Esophagus (tissue), 2 donors: ENCODE data around the gene KRT6A. TPM values are rescaled to one million over a fixed set of nuclear protein-coding genes. Genes with fewer than 3 reads are reported as not detected.

Experiments
- H3K27ac ChIP-seq, 2 donors: one replicate each; pipeline ENCODE4 v1.5.1; 2013; ENCODE audit warnings: low read depth in 2 of 2, mild to moderate bottlenecking in 2 of 2, inconsistent platforms in 1 of 2, low read length in 1 of 2, moderate library complexity in 1 of 2
- H3K27me3 ChIP-seq, 2 donors: one replicate each; pipeline ENCODE4 v1.6.1; 2013; ENCODE audit warnings: low read length in 2 of 2, control low read depth in 1 of 2, mild to moderate bottlenecking in 1 of 2; ENCODE audit not compliant: insufficient read depth in 2 of 2, control insufficient read depth in 1 of 2
- H3K36me3 ChIP-seq, 2 donors: one replicate each; pipeline ENCODE4 v1.6.1; 2013; ENCODE audit warnings: low read length in 1 of 2; ENCODE audit not compliant: control insufficient read depth in 2 of 2, insufficient read depth in 2 of 2
- H3K4me1 ChIP-seq, 2 donors: one replicate each; pipeline ENCODE4 v1.6.1; 2013; ENCODE audit warnings: low read length in 1 of 2; ENCODE audit not compliant: control insufficient read depth in 2 of 2, insufficient read depth in 2 of 2
- H3K4me3 ChIP-seq, 2 donors: one replicate each; pipeline ENCODE4 v1.5.1; 2013; ENCODE audit warnings: low read length in 2 of 2, mild to moderate bottlenecking in 2 of 2, low read depth in 1 of 2, moderate library complexity in 1 of 2
- H3K9me3 ChIP-seq, 2 donors: one replicate each; pipeline ENCODE4 v1.6.1; 2013; ENCODE audit warnings: mild to moderate bottlenecking in 2 of 2, low read depth in 1 of 2, low read length in 1 of 2, moderate library complexity in 1 of 2; ENCODE audit not compliant: control insufficient read depth in 2 of 2, insufficient read depth in 1 of 2
- WGBS, 2 donors: extraction: QIAGEN DNeasy Blood & Tissue Kit; methylation state at CpG; one replicate each; pipeline ENCODE4 v1.1.7; 2013; 5-methylcytosine and 5-hydroxymethylcytosine counted together
- polyA plus RNA-seq, 2 donors: library from polyadenylated mRNA; stranded (reverse); fragments of 200-250 nt; gene quantifications; one replicate each; pipeline ENCODE4 v1.2.3, GENCODE V29; 2013
- donor health status: healthy with polysubstance abuse.
- donor health status: Bipolar disorder and iron deficiency.

The KRT6A gene
- 1,000 to 10,000 TPM in 1 of 2 donors, 100 to 1,000 TPM in 1; 945 to 7,628 TPM for polyA plus RNA-seq

GRCh38 chr12:52493172-52493571 lies at the start of gene KRT6A:
Gene KRT6A, minus strand, starts transcription at chr12:52493257. Its CDS starts 69 bp downstream, at chr12:52493188.
- H3K4me1 ChIP-seq = peaks cover 3 to 26% of the 10 kb centered on the region in 2 donors
- no peaks in the 10 kb centered on the region for H3K27me3 ChIP-seq
- H3K4me3 ChIP-seq = peak within 1 kb of the TSS; percentile 38 to 52
- H3K9me3 ChIP-seq = no peaks in the 10 kb centered on the region
- H3K27ac ChIP-seq = peak within 1 kb of the TSS; percentile 70 to 92
- peaks cover 5% of the 10 kb centered on the region in 2 donors for H3K36me3 ChIP-seq
- WGBS, 2 donors = 43 to 64% methylated on average over 2 of the region's 2 CpGs

DNA sequence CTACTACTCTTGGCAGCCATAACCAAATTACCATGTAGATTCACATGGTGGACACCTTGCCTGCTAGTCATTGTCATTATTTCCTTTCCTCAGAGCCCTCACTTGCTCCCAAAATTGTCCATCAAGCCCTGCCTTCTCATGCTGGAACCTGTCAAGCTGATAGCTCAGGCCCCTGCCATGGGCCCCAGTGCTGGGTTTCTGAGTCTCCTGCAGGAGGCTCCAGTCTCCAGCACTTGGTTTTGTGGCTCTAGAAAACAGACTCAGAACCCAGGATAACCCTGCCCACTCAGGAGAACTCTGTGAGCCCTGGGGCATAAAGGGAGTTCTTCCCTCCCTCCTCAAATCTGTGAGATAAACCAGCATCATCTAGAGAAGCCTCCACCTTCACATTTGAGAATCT lies 49.1 kb upstream of the KRT6A start:
- Histone ChIP-seq H3K4me1 (peaks cover 0 to 19% of the 10 kb centered on the region in 2 donors), H3K27me3 (no peaks in the 10 kb centered on the region), H3K27ac (no peak overlapping the region), H3K4me3 (no peak overlapping the region), H3K36me3 (no peaks in the 10 kb centered on the region), H3K9me3 (no peaks in the 10 kb centered on the region)

DNA sequence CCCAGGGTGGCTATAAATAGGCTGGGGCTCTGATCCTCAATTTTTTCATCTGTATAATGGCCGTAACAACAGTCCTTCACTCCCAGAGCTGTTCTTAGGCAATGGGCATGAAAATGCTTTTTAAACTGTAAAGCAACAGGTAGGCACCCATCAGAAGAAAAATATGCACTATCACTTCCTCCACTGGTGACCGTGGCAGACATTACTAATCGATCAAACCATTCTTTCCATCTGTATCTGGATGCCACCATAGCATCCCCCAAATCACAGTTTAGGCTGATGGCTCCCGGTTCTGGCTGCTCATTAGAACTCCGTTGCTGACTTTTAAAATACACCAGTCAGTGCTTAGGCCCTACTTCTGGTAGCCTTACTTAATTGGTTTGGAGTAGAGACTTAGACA lies 48.7 kb upstream of the KRT6A start:
- Histone ChIP-seq H3K9me3 (no peaks in the 10 kb centered on the region), H3K4me3 (no peak overlapping the region), H3K36me3 (no peaks in the 10 kb centered on the region), H3K4me1 (peaks cover 0 to 19% of the 10 kb centered on the region in 2 donors), H3K27ac (no peak overlapping the region), H3K27me3 (no peaks in the 10 kb centered on the region)
- 91 to 93% methylated on average over 5 of the region's 5 CpGs for WGBS, 2 donors

- WGBS, 2 donors = 83 to 92% methylated on average over 7 of the region's 7 CpGs
- no peaks in the 10 kb centered on the region for H3K36me3 ChIP-seq
- H3K27ac ChIP-seq = no peak overlapping the region
- peaks cover 0 to 19% of the 10 kb centered on the region in 2 donors for H3K4me1 ChIP-seq
- H3K27me3 ChIP-seq = no peaks in the 10 kb centered on the region
- no peaks in the 10 kb centered on the region for H3K9me3 ChIP-seq
- no peak overlapping the region for H3K4me3 ChIP-seq
These were observed 47.5 kb upstream of the KRT6A start for GRCh38 chr12:52540531-52540930.

GRCh38 chr12:52539821-52540173 lies 46.7 kb upstream of the KRT6A start:
- WGBS, 2 donors = 77 to 93% methylated on average over 2 to 3 of the region's 3 CpGs
- no peaks in the 10 kb centered on the region for H3K36me3 ChIP-seq
- no peak overlapping the region for H3K4me3 ChIP-seq
- no peaks in the 10 kb centered on the region for H3K9me3 ChIP-seq
- no peaks in the 10 kb centered on the region for H3K27me3 ChIP-seq
- no peak overlapping the region for H3K27ac ChIP-seq
- H3K4me1 ChIP-seq = peaks cover 0 to 19% of the 10 kb centered on the region in 2 donors

DNA sequence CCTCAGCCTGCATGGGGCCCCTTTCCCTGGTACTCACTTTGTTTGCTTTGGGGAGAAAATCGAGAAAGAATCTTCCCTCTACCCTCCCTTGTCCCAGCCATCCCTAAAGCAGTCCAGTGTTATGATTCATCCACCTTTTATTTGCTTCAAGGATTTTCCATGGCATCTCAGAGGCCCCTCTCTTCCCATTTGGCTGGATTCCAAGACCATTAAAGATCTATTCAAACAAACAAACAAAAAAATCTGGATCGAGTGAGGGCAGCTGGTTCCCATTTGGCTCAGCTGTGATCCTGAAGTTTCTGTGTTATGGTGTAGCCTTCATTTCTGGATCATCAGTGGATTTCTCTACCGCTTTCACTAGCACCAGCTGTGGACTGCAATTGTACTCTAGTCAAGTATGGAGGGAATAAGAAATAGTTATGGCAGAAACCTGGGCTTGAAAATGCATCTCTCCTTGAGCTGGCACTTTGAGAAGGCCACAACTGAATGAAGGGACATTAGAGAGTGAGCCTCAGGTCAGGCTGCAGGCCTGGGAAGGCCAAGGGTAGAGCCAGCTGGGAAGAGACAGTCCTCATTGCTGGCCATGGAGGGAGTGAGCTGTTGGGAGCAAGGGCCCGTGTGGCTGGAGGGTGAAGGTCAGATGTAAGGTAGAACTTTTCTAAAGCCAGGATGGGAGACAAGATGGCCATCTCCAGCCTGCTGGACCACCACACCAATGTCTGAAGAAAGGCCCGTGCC lies 46.2 kb upstream of the KRT6A start:
- Histone ChIP-seq H3K4me3 (no peak overlapping the region), H3K27me3 (no peaks in the 10 kb centered on the region), H3K9me3 (no peaks in the 10 kb centered on the region), H3K27ac (no peak overlapping the region), H3K4me1 (peaks cover 0 to 14% of the 10 kb centered on the region in 2 donors), H3K36me3 (no peaks in the 10 kb centered on the region)
- WGBS, 2 donors = 43 to 51% methylated on average over 4 to 5 of the region's 5 CpGs

- Histone ChIP-seq H3K36me3 (no peaks in the 10 kb centered on the region), H3K4me3 (no peak overlapping the region), H3K27ac (no peak overlapping the region), H3K4me1 (peaks cover 0 to 12% of the 10 kb centered on the region in 2 donors), H3K9me3 (no peaks in the 10 kb centered on the region), H3K27me3 (no peaks in the 10 kb centered on the region)
- 61 to 65% methylated on average over 3 of the region's 3 CpGs for WGBS, 2 donors
These were observed 44.0 kb upstream of the KRT6A start for GRCh38 chr12:52537101-52537500.

DNA sequence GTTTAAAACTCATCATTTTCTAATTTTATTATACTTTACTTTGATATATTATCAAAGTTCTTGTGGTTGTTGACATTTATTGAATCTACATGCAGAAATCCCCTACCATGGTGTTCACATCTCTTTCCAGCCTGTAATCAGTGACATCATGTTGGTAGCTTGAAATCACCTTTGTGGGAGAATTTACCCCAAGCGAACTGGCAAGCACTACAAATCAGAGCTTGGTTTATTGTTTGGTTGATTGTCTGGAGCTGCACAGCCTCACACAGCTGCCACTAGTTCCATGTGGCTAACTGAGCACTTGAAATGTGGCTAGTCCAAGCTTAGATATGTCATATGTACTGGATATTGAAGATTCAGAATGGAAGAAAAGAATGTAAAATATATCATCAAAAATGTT lies 42.5 kb upstream of the KRT6A start:
- 0 to 25% methylated on average over 1 of the region's 1 CpG for WGBS, 2 donors
- no peak overlapping the region for H3K27ac ChIP-seq
- peaks cover 0 to 12% of the 10 kb centered on the region in 2 donors for H3K4me1 ChIP-seq

DNA sequence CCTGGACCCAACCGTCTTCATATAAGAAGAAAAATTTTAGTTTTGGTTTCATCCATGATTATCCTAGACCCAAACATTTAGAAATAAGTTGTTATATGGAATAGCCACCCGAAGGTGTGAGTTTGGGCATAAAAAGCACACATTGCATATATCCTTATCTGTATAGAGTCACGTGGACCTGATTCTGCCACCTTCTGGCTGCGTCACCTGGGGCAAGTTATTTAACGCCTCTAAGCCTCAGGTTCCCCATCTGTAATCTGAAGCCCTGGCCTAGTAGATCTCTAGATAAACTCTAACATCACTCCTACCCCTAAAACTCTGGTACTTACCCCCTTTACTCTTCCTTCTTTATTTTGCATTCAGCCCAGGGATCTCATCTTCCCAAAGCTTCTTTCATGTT lies 41.4 kb upstream of the KRT6A start:
- H3K36me3 ChIP-seq = no peaks in the 10 kb centered on the region
- H3K4me1 ChIP-seq = peaks cover 0 to 3% of the 10 kb centered on the region in 2 donors
- H3K27me3 ChIP-seq = no peaks in the 10 kb centered on the region
- no peak overlapping the region for H3K27ac ChIP-seq
- H3K9me3 ChIP-seq = no peaks in the 10 kb centered on the region
- 67 to 84% methylated on average over 5 of the region's 5 CpGs for WGBS, 2 donors
- H3K4me3 ChIP-seq = no peak overlapping the region

More for the DNA sequence above, 42.5 kb upstream of the KRT6A start:
- no peaks in the 10 kb centered on the region for H3K9me3 ChIP-seq
- no peak overlapping the region for H3K4me3 ChIP-seq
- H3K36me3 ChIP-seq = no peaks in the 10 kb centered on the region
- no peaks in the 10 kb centered on the region for H3K27me3 ChIP-seq
